Bone marrow (tissue), 2 donors: ENCODE measurements around the gene CAMK1D.
"Not testable (repeated sequence)": the region's sequence is repeated elsewhere in the genome, so short reads cannot be mapped to it uniquely, and the experiment has no call there.

Experiments
- DNase-seq, 2 donors: peaks; one replicate each; lab custom pipeline; 2025; lab: John Stamatoyannopoulos, UW

Gene CAMK1D

GRCh38 chr10:12348870-12349628 lies at the start of gene CAMK1D:
CAMK1D (plus strand) TSS chr10:12349547.
- DNase-seq, result peak; percentile 76 to 96

DNA sequence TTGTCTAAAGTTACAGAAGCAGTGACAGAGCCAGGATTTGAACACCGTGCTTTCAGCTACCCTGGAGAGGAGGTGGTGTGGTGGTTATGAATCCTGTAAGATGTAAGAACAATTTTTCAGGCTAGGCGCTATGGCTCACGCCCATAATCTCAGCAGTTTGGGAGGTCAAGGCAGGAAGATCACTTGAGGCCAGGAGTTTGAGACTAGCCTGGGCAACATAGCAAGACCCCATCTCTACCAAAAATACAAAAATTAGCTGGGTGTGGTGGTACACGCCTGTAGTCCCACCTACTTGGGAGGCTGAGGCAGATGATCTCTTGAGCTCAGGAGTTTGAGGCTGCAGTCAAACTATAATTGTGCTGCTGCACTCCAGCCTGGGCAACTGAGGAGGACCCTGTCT lies 48.3 kb upstream of the CAMK1D start:
- not testable (repeated sequence) for DNase-seq

DNA sequence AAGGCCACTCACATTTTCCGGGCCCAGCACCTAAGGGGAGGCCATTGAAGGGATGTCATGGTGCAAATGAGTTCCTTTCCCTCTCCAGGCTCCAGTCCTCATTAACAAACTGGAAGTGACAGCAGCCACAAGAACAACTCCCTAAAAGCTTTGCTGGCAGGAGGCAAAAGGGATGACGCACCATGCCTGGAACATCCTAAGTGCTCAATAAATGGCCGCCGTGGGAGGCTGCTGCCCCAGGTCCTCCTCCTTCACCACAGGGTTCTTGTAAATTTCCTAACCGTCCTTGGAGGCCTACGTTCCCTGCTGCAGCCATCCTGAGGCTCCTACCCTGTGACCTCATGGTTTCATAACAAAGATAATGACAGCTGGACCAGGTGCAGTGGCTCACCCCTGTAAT lies 41.3 kb upstream of the CAMK1D start:
- no peak for DNase-seq

- no peak for DNase-seq
Observed at GRCh38 chr10:12308736-12309375, 40.5 kb upstream of the CAMK1D start.

DNA sequence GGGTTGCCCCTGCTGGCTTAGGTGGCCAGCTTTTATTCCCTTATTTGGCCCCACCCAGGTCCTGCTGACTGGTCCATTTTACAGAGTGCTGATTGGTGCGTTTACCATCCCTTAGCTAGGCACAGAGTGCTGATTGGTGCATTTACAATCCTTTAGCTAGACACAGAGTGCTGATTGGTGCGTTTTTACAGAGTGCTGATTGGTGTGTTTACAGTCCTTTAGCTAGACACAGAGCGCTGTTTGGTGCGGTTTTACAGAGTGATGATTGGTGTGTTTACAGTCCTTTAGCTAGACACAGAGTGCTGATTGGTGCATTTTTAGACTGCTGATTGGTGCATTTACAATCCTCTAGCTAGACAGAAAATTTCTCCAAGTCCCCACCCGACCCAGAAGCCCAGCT lies 39.6 kb upstream of the CAMK1D start:
- DNase-seq, result not testable (repeated sequence)

DNA sequence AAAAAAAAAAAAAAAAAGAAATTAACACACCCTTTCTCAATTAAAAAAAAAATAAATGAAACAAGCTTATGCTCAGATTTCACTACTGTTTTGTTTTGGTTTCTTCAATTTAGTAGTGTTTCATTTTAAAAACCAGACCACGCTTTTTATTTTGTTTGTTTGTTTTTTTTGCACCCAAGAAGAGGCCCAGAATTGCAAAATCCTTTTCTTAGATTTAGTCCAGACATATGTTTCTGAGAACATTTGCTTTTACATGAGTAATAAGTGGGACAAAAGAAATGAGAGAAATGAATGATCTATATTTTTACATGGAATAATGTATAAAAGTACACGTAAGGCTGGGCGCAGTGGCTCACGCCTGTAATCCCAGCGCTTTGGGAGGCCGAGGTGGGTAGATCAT lies 34.5 kb upstream of the CAMK1D start:
- DNase-seq, result no peak

DNA sequence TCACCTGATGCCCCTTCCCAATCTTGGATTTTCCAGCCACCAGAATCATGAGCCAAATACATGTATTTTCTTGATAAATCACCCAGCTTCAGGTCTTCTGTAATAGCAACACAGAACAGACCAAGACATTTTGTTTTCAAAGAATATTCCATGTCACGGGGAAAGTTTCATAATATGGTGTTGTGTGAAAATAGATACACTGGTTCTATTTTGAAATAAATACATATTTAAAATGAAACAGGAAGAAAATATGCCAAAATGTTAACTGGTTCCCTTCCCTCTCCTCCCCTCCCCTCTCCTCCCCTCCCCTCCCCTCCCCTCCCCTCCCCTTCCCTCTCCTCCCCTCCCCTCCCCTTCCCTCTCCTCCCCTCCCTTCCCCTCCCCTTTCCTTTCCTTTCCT lies 30.3 kb upstream of the CAMK1D start:
- no peak for DNase-seq

- DNase-seq, result no peak
Observed at GRCh38 chr10:12320892-12321291, 28.5 kb upstream of the CAMK1D start.

GRCh38 chr10:12321641-12322040 lies 27.7 kb upstream of the CAMK1D start:
- no peak for DNase-seq

- DNase-seq, result no peak
Observed at GRCh38 chr10:12322583-12323131, 26.7 kb upstream of the CAMK1D start.

DNA sequence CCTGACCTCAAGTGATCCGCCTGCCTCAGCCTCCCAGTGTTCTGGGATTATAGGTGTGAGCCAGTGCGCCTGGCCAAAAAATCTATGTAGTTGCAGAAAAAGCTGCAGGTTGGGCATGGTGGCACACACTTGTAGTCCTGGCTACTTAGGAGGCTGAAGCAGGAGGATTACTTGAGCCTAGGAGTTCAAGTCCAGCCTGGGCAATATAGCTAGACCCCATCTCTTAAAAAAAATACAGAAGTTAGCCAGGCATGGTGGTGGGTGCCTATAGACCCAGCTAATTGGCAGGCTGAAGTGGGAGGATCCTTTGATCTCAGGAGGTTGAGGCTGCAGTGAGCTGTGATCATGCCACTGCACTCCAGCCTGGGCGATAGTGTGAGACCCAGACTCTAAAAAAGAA lies 24.8 kb upstream of the CAMK1D start:
- DNase-seq, result no peak

DNA sequence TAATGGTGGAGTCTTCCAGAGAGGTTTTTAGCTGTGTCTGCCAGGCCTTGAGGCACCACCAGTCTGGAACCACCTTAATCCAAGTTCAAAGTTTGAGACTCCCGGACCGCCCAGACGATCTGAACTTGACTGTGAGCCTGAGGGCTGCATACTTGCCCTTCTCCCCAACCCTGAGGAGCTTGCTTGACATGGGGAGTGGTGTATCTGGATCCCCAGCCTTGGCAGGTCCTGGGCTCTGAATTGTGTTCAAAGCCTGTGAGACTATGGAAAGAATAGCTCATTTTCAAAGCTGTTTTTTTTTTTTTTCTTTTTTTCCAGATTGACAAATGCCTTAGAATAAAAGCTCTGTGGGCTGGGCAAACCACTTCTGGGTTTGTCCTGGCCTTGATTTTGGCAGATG lies 22.3 kb upstream of the CAMK1D start:
- no peak for DNase-seq

GRCh38 chr10:12327476-12327875 lies 21.9 kb upstream of the CAMK1D start:
- no peak for DNase-seq

DNA sequence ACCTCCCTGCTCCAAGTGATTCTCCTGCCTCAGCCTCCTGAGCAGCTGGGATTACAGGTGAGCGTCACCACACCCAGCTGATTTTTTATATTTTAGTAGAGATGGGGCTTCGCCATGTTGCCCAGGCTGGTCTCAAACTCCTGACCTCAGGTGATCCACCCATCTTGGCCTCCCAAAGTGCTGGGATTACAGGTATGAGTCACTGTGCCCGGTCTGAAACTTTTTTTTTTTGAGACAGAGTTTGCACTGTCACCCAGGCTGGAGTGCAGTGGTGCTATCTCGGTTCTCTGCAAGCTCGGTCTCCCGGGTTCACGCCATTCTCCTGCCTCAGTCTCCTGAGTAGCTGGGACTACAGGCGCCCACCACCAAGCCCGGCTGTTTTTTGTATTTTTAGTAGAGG lies 21.0 kb upstream of the CAMK1D start:
- not testable (repeated sequence) for DNase-seq

GRCh38 chr10:12332572-12333379 lies 16.6 kb upstream of the CAMK1D start:
- no peak for DNase-seq

- peak; percentile 24 to 92 for DNase-seq
Observed at GRCh38 chr10:12333380-12334185, 15.8 kb upstream of the CAMK1D start.

DNA sequence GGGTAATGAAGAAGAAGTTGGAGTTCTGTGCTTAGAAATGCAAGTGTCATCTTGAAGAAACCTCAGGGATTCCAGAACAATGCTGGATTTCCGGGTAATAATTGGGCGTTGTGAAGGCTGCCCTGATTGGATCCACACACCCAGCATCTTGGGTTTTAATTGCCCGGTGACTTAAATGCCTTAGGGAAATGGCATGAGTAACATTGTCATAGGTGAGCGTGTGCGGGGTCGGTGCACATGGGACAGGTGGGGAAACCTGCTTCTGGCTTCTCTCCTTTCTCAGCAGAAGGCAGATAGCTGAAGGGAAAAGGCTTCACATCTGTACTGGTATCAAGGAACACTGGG lies 15.2 kb upstream of the CAMK1D start:
- DNase-seq, result no peak

DNA sequence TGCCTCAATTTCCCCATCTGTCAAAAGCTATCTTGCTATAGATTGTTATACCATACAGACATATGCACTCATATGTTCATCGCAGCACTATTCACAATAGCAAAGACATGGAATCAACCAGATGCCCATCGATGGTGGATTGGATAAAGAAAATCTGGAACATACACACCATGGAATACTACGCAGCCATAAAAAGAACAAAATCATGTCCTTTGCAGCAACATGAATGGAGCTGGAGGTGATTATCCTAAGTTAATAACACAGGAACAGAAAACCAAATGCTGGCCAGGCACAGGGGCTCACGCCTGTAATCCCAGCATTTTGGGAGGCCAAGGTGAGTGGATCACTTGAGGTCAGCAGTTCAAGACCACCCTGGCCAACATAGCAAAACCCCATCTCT lies 14.2 kb upstream of the CAMK1D start:
- DNase-seq, result not testable (repeated sequence)

GRCh38 chr10:12337453-12338372 lies 11.6 kb upstream of the CAMK1D start:
- peak in 1 of 2 donors; percentile 13 for DNase-seq

DNA sequence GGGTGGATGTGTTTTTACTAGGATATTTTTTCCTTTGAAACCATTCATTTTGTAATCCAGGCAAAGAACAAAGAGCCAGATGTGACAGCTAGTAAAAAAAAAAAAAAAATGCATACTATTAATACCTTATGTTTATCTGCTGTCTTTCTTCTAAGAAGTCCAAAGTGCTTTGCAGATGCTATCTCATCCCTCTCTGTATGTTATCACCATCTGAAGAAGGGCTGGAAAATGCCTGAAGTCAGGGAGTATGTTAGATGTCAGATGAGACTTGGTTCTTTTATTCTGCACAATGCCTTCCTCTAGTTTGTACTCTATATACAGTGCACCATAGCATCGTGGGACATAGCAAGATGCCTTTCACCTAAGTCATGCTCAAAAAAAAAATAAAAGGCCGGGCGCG lies 10.4 kb upstream of the CAMK1D start:
- DNase-seq, result no peak

DNA sequence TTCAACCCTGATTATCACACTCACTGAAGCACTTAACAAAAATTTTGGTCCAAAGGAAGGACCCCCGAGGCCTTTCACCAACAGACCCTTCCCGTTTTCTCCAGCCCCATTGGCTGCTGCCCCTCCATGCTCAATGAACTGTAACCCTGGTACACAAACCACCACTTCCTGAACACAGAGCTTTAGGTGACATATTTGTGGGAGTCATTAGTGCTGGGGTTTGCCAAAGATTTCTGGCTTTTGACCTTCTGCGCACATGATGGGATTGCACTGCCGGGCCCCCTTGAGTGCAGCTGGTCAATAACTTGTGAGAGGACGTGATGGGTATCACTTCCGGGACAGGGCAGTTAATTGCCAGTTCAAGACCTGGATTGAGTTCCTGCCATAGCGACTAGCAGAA lies 9.0 kb upstream of the CAMK1D start:
- no peak for DNase-seq
